Osteoblast (primary cell): ENCODE data around the gene TAPT1. TPM values are rescaled to one million over a fixed set of nuclear protein-coding genes. Genes with fewer than 3 reads are reported as not detected.
"Not testable (repeated sequence)": the region's sequence is repeated elsewhere in the genome, so short reads cannot be mapped to it uniquely, and the experiment has no call there.

Experiments used
- DNase-seq: peaks from one replicate; pipeline ENCODE4 v3.0.0; 2011; ENCODE audit warnings: low spot score, mixed read lengths; ENCODE audit not compliant: insufficient read length; ENCODE audit errors: missing footprints
- H2AFZ ChIP-seq: 2 replicates; pipeline ENCODE4 v1.6.0; 2011; ENCODE audit warnings: mild to moderate bottlenecking, low read length
- H3K27ac ChIP-seq: 2 replicates; pipeline ENCODE4 v1.5.1; 2011; ENCODE audit warnings: mild to moderate bottlenecking, low read depth, low read length, moderate library complexity
- H3K27me3 ChIP-seq: 2 replicates; pipeline ENCODE4 v1.6.0; 2012; ENCODE audit warnings: mild to moderate bottlenecking, control low read depth, inconsistent platforms, low read length, moderate library complexity; ENCODE audit not compliant: insufficient read depth
- H3K36me3 ChIP-seq: 2 replicates; pipeline ENCODE4 v1.5.1; 2011; ENCODE audit warnings: mild to moderate bottlenecking, low read length, control low read depth, moderate library complexity; ENCODE audit not compliant: insufficient read depth
- H3K4me1 ChIP-seq: 2 replicates; pipeline ENCODE4 v1.5.1; 2011; ENCODE audit warnings: mild to moderate bottlenecking, low read length, control low read depth, moderate library complexity; ENCODE audit not compliant: insufficient read depth
- H3K4me2 ChIP-seq: 2 replicates; pipeline ENCODE4 v1.6.0; 2011; ENCODE audit warnings: mild to moderate bottlenecking, low read length; ENCODE audit not compliant: insufficient read depth
- H3K4me3 ChIP-seq: fragments of 200-600 bp; sonication (generic); 3 replicates; pipeline ENCODE4 v1.5.1; 2012; ENCODE audit warnings: mild to moderate bottlenecking, low read length, inconsistent platforms; ENCODE audit not compliant: insufficient read depth
- H3K79me2 ChIP-seq: 2 replicates; pipeline ENCODE4 v1.6.0; 2012; ENCODE audit warnings: mild to moderate bottlenecking, low read length, control low read depth, inconsistent platforms; ENCODE audit not compliant: insufficient read depth
- H3K9me3 ChIP-seq: 2 replicates; pipeline ENCODE4 v1.5.1; 2011; ENCODE audit warnings: low read depth, low read length, control low read depth
- H4K20me1 ChIP-seq: 2 replicates; pipeline ENCODE4 v1.6.0; 2012; ENCODE audit warnings: mild to moderate bottlenecking, low read length, control low read depth; ENCODE audit not compliant: insufficient read depth
- total RNA-seq: library from RNA; depleted of rRNA; stranded (reverse); fragments of >200 nt; gene quantifications from 2 replicates; pipeline ENCODE4 v1.2.3, GENCODE V29; 2012
- TF ChIP-seq, protein P1 (sequence below): IDR thresholded peaks from 2 replicates; pipeline ENCODE4 v1.5.1; 2011; ENCODE audit warnings: mild to moderate bottlenecking, low read depth, low read length, moderate library complexity; ENCODE audit errors: extremely low read depth

TAPT1 gene, protein sequence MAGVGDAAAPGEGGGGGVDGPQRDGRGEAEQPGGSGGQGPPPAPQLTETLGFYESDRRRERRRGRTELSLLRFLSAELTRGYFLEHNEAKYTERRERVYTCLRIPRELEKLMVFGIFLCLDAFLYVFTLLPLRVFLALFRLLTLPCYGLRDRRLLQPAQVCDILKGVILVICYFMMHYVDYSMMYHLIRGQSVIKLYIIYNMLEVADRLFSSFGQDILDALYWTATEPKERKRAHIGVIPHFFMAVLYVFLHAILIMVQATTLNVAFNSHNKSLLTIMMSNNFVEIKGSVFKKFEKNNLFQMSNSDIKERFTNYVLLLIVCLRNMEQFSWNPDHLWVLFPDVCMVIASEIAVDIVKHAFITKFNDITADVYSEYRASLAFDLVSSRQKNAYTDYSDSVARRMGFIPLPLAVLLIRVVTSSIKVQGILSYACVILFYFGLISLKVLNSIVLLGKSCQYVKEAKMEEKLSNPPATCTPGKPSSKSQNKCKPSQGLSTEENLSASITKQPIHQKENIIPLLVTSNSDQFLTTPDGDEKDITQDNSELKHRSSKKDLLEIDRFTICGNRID
- 18.0 and 19.5 TPM in 2 replicates for total RNA-seq

DNA sequence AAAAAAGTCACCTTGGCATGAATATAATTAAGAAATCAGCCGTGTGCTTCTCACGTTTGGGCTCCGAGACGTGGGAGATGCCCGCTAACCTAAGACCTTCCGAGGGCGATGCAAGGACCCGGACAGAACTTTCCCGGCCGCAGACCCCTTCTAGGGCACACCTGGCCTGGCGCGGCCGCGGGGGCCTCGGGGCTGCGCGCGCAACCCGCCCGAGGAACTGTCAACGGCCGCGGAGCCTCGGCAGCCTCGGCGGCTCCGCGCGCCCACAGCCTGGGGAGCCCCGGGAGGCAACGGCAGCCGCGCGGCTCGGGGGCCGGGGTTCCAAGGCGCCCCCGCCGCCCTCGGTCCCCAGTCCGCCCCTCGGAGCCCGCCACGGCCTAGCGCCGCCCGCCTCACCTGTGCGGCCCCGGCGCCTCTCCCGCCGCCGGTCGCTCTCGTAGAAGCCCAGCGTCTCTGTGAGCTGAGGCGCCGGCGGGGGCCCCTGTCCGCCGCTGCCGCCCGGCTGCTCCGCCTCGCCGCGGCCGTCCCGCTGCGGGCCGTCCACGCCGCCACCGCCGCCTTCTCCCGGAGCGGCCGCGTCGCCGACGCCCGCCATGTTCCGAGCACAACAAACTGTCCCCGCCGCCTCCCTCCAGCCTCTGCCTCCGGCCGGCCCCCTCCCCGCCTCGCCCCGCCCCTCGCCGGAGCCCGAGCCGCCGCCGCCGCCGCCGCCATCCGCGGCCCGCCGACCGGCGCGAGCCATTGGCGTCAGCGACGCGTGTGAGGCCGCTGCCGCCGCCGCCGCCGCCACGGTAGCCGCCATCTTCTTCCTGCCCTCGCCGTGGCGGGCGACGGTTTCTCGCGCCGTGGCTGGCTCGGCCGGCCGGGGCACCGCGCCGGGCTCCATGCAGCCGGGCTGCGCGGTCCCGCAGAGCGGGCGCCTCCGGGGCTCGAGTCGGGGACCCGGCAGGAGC lies at the start of gene TAPT1:
Gene TAPT1, minus strand, starts transcription at position 609 of the 953 bp plus-strand sequence. Its CDS starts 14 bp downstream, at position 595.
- TF ChIP-seq, protein P1, sequence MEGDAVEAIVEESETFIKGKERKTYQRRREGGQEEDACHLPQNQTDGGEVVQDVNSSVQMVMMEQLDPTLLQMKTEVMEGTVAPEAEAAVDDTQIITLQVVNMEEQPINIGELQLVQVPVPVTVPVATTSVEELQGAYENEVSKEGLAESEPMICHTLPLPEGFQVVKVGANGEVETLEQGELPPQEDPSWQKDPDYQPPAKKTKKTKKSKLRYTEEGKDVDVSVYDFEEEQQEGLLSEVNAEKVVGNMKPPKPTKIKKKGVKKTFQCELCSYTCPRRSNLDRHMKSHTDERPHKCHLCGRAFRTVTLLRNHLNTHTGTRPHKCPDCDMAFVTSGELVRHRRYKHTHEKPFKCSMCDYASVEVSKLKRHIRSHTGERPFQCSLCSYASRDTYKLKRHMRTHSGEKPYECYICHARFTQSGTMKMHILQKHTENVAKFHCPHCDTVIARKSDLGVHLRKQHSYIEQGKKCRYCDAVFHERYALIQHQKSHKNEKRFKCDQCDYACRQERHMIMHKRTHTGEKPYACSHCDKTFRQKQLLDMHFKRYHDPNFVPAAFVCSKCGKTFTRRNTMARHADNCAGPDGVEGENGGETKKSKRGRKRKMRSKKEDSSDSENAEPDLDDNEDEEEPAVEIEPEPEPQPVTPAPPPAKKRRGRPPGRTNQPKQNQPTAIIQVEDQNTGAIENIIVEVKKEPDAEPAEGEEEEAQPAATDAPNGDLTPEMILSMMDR = no peak
- peaks cover 18% of the 10 kb centered on the region for H3K4me1 ChIP-seq
- H3K4me3 ChIP-seq = peak within 1 kb of the TSS; percentile 86
- H4K20me1 ChIP-seq = peaks cover 18% of the 10 kb centered on the region
- H3K79me2 ChIP-seq = peaks cover 46% of the 10 kb centered on the region
- peak within 1 kb of the TSS; percentile 97 for H3K4me2 ChIP-seq
- peak within 1 kb of the TSS; percentile 94 for H2AFZ ChIP-seq
- no peaks in the 10 kb centered on the region for H3K27me3 ChIP-seq
- H3K9me3 ChIP-seq = no peaks in the 10 kb centered on the region
- H3K36me3 ChIP-seq = no peaks in the 10 kb centered on the region
- DNase-seq = peak; percentile 97
- peak within 1 kb of the TSS; percentile 73 for H3K27ac ChIP-seq

DNA sequence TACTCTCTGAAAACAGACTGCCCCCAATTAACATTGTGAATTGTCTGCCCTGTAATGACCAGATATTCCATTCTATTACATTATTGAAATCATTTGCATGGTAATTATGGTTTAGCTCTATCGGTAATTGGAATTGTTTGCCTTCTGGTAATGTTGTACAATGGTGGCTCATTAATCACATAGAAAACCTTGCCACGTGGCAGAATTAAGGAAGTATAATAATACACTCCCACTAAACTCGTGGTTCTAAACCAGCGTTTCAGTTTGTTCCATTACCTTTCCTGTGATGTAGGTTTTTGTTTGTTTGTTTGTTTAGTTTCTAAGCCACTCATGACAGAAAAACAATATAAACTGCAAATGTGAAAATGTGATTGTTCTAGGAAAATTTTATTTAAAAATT lies 45.1 kb upstream of the TAPT1 start:
- H3K4me2 ChIP-seq = no peak overlapping the region
- TF ChIP-seq, protein P1 = no peak
- no peaks in the 10 kb centered on the region for H3K27me3 ChIP-seq
- H4K20me1 ChIP-seq = no peaks in the 10 kb centered on the region
- no peak overlapping the region for H3K27ac ChIP-seq
- H3K4me3 ChIP-seq = no peak overlapping the region
- H3K79me2 ChIP-seq = no peaks in the 10 kb centered on the region
- no peak overlapping the region for H2AFZ ChIP-seq
- H3K4me1 ChIP-seq = peaks cover 23% of the 10 kb centered on the region
- no peaks in the 10 kb centered on the region for H3K9me3 ChIP-seq
- DNase-seq = no peak
- H3K36me3 ChIP-seq = no peaks in the 10 kb centered on the region

DNA sequence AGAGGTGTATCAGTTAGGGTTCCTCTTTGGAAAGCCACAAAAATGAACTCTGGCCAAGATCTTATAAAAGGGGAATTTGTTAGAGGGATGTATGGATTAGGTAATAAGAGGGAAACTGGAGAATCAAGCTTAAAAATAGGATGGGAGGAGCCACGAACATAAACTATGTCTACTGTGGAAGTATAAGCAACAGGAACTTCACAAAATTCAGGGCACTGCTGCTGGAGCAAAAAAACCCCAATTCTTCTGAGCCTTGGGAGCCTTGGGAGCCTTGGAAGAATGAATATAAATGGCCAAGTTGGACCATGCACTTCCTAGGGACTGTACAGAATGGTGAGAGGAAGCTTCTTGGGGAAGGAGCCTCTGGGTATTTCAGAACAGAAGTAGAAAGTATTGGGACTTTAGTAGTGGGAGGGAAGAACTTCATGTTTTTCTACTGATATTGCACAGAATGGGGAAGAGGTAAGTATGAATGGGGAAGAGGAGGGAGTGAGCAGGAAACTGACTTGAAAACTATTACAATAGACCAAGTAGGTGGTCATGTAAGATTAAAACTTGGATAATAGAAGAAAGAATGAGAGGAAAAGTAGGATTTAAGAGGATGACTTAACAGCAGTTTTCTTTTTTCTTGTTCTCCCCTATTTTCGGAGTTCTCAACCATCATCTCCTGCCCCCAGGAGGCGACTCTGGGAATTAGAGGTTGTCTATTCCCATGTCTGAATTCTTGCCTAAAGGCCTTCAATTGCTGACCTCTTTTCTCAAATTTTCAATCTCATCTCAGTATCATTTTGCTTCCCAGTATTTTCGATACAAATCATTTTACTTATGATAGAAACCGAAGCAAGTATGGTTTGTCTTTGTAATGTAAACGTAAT lies 44.4 kb upstream of the TAPT1 start:
- no peak for DNase-seq
- peak overlapping the region; percentile 76 for H3K4me2 ChIP-seq
- H4K20me1 ChIP-seq = no peaks in the 10 kb centered on the region
- H3K4me3 ChIP-seq = peak overlapping the region; percentile 34
- TF ChIP-seq, protein P1 = peak; percentile 31
- H3K79me2 ChIP-seq = no peaks in the 10 kb centered on the region
- no peaks in the 10 kb centered on the region for H3K9me3 ChIP-seq
- peaks cover 23% of the 10 kb centered on the region for H3K4me1 ChIP-seq
- H3K36me3 ChIP-seq = no peaks in the 10 kb centered on the region
- no peaks in the 10 kb centered on the region for H3K27me3 ChIP-seq
- H2AFZ ChIP-seq = peak overlapping the region; percentile 71
- H3K27ac ChIP-seq = peak overlapping the region; percentile 82

DNA sequence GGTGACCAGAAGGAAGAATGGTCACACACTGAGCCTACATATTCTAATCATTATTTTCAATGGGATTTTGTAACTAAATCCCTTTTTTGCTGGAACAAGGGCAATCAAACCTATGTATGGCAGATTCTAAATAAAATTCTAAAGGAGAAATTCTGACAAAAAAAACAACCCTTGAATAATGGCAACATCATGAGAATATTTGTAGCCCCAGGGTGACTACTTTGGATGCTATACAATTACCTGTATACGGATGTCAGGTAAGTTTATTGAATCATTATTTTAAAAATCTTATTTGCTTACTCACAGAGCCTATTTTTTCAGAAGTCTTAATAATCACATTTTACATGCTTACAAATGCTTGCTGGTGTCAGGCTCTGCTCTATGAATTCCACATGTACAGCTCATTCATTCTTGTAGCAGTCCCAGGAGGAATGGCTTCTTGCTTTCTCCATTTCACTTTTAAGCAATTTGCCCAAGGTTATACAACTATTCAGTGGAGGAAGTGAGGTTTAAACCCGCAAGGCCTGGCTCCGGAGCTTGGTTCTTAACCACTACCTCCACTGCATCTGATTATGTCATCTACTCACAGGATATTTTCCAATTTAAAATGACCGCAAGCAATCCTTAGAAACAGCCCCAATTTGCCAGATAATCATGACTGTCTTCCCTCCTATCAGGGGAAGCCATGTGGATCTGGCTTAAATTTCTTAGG lies 43.6 kb upstream of the TAPT1 start:
- H3K4me2 ChIP-seq = peak overlapping the region; percentile 76
- not testable (repeated sequence) for H3K27me3 ChIP-seq
- peak; percentile 87 for DNase-seq

More for the DNA sequence above, 43.6 kb upstream of the TAPT1 start:
- Histone ChIP-seq H2AFZ (peak overlapping the region; percentile 71), H3K4me1 (peaks cover 23% of the 10 kb centered on the region), H3K27ac (peak overlapping the region; percentile 82), H3K4me3 (peak overlapping the region; percentile 34)
- H3K79me2 ChIP-seq, H3K9me3 ChIP-seq, H3K36me3 ChIP-seq, H4K20me1 ChIP-seq: not testable (repeated sequence)
